ENCODE measurements around the gene CACYBP. TPM values are rescaled to one million over a fixed set of nuclear protein-coding genes. Genes with fewer than 3 reads are reported as not detected.

Gene CACYBP
- total RNA-seq, 1 donor: 71.7 TPM

DNA sequence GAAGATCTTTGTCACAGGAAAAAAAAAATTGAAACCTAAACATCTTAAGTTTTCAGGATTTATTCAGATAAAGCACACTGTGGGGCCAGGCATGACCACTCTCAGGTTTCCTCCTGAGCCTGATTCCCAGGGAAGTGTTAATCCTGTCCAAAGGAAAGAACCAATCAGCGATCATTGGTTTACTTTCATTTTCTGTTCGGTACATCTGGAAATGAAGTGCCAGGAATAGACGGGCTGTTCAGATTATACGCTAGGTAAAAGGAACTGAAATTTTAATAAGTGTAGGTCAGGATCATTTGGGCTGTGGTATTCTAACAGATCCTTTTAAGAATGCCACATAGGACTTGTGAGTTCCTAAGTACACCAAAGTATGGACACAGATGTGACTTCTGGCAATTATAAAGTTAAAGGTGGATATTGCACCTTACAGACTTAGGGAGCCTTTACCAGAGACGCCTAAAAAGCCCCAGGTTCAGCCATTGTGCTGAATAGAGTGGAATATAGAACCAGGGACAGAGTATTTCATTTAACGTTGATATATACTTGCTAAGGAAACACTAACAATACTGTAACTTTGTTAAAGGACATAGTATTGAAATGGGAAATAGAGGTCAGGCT lies 9.3 kb upstream of the CACYBP start:
- Histone ChIP-seq H3K27me3 (ENCODE audit: insufficient read depth, low read length) (no peaks in the 10 kb centered on the region), H3K36me3 (ENCODE audit: insufficient read depth, low read length) (no peaks in the 10 kb centered on the region), H3K27ac (ENCODE audit: low read depth, low read length) (peak overlapping the region; percentile 82), H3K4me1 (ENCODE audit: insufficient read depth, low read length) (peaks cover 12% of the 10 kb centered on the region), H2AFZ (ENCODE audit: low read length) (peak overlapping the region; percentile 97), H4K20me1 (ENCODE audit: insufficient read depth, low read length) (no peaks in the 10 kb centered on the region), H3K79me2 (ENCODE audit: insufficient read depth, low read length) (no peaks in the 10 kb centered on the region), H3K4me3 (ENCODE audit: insufficient read depth, low read length) (peak overlapping the region; percentile 86), H3K4me2 (ENCODE audit: insufficient read depth, low read length) (peak overlapping the region; percentile 93), H3K9me3 (ENCODE audit: low read depth, low read length) (no peaks in the 10 kb centered on the region)
- TF ChIP-seq, protein P1, sequence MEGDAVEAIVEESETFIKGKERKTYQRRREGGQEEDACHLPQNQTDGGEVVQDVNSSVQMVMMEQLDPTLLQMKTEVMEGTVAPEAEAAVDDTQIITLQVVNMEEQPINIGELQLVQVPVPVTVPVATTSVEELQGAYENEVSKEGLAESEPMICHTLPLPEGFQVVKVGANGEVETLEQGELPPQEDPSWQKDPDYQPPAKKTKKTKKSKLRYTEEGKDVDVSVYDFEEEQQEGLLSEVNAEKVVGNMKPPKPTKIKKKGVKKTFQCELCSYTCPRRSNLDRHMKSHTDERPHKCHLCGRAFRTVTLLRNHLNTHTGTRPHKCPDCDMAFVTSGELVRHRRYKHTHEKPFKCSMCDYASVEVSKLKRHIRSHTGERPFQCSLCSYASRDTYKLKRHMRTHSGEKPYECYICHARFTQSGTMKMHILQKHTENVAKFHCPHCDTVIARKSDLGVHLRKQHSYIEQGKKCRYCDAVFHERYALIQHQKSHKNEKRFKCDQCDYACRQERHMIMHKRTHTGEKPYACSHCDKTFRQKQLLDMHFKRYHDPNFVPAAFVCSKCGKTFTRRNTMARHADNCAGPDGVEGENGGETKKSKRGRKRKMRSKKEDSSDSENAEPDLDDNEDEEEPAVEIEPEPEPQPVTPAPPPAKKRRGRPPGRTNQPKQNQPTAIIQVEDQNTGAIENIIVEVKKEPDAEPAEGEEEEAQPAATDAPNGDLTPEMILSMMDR (IDR thresholded peaks at IDR 0.05; ENCODE audit: extremely low read depth, low read depth, low read length): no peak
- DNase-seq (ENCODE audit: insufficient read length, low spot score, missing footprints): peak; percentile 77

DNA sequence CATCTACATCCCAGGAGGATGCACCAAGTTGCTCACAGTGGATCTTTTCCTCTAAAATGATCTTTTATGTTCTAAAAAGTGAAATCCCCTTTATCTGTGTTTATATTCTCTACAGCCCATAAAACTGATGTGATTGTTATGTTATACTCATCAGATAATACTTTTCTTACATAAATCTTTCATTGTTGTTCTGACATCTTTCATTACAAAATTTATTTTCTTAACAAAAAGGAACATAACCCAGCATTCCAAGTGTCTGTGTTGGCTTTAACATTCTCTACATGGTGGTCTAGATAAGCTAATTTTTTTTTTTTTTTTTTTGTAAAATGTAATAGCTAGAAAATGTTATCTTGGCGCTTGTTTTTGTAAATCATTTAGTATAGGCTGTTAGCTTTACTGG lies 8.3 kb upstream of the CACYBP start:
- Histone ChIP-seq H3K27ac (ENCODE audit: low read depth, low read length) (no peak overlapping the region), H3K4me1 (ENCODE audit: insufficient read depth, low read length) (peaks cover 21% of the 10 kb centered on the region), H3K27me3 (ENCODE audit: insufficient read depth, low read length) (no peaks in the 10 kb centered on the region), H3K4me3 (ENCODE audit: insufficient read depth, low read length) (no peak overlapping the region), H3K79me2 (ENCODE audit: insufficient read depth, low read length) (no peaks in the 10 kb centered on the region), H4K20me1 (ENCODE audit: insufficient read depth, low read length) (no peaks in the 10 kb centered on the region), H3K9me3 (ENCODE audit: low read depth, low read length) (no peaks in the 10 kb centered on the region), H3K36me3 (ENCODE audit: insufficient read depth, low read length) (no peaks in the 10 kb centered on the region), H2AFZ (ENCODE audit: low read length) (no peak overlapping the region), H3K4me2 (ENCODE audit: insufficient read depth, low read length) (no peak overlapping the region)
- TF ChIP-seq, protein P1 (IDR thresholded peaks at IDR 0.05; ENCODE audit: extremely low read depth, low read depth, low read length): no peak
- DNase-seq (ENCODE audit: insufficient read length, low spot score, missing footprints): no peak

DNA sequence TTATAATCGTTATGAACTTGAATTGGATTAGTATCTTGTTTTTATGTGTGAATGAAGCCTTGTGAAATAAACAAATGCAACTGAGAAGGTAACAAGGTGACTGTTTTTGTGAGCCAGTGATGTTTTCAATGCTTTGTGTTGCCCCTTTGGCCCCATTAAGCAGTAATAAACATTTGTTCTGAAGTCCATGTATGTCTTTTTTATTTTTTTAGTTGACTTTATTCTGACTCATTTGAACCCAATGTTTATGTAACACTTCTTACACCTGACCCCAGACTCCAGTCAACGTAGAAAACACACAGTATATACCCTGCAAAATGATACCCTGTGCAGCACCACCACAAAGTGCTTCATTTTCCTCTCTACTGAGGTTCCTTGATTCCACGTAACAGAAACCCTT lies 4.6 kb upstream of the CACYBP start:
- H3K27me3 ChIP-seq (ENCODE audit: insufficient read depth, low read length): no peaks in the 10 kb centered on the region
- peaks cover 23% of the 10 kb centered on the region for H3K4me1 ChIP-seq (ENCODE audit: insufficient read depth, low read length)
- no peaks in the 10 kb centered on the region for H4K20me1 ChIP-seq (ENCODE audit: insufficient read depth, low read length)
- H3K36me3 ChIP-seq (ENCODE audit: insufficient read depth, low read length): no peaks in the 10 kb centered on the region
- H3K4me2 ChIP-seq (ENCODE audit: insufficient read depth, low read length): no peak overlapping the region
- no peak overlapping the region for H3K27ac ChIP-seq (ENCODE audit: low read depth, low read length)
- no peaks in the 10 kb centered on the region for H3K9me3 ChIP-seq (ENCODE audit: low read depth, low read length)
- no peak overlapping the region for H2AFZ ChIP-seq (ENCODE audit: low read length)
- H3K4me3 ChIP-seq (ENCODE audit: insufficient read depth, low read length): no peak overlapping the region
- TF ChIP-seq, protein P1 (IDR thresholded peaks at IDR 0.05; ENCODE audit: extremely low read depth, low read depth, low read length): no peak
- peaks cover 3% of the 10 kb centered on the region for H3K79me2 ChIP-seq (ENCODE audit: insufficient read depth, low read length)
- DNase-seq (ENCODE audit: insufficient read length, low spot score, missing footprints): no peak

DNA sequence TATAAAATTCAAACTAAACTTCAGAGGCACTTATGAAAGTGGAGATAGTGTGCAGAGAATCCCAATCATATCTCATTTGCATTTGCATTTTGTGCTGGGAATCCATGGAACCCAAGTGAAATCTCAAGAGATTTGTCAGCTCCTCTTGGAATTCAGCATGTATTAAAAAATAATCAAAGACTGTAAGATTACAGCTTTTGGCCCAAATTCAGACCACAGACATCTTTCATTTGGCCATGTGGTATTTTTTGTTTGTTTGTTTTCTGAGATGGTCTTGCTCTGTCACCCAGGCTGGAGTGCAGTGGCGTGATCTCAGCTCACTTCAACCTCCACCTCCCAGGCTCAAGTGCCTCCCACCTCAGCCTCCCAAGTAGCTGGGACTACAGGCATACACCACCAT lies 3.8 kb upstream of the CACYBP start:
- H3K79me2 ChIP-seq (ENCODE audit: insufficient read depth, low read length): peaks cover 11% of the 10 kb centered on the region
- TF ChIP-seq, protein P1 (IDR thresholded peaks at IDR 0.05; ENCODE audit: extremely low read depth, low read depth, low read length): no peak
- no peaks in the 10 kb centered on the region for H4K20me1 ChIP-seq (ENCODE audit: insufficient read depth, low read length)
- H3K36me3 ChIP-seq (ENCODE audit: insufficient read depth, low read length): no peaks in the 10 kb centered on the region
- H3K9me3 ChIP-seq (ENCODE audit: low read depth, low read length): no peaks in the 10 kb centered on the region
- no peak overlapping the region for H3K4me3 ChIP-seq (ENCODE audit: insufficient read depth, low read length)
- H3K27me3 ChIP-seq (ENCODE audit: insufficient read depth, low read length): no peaks in the 10 kb centered on the region
- H3K27ac ChIP-seq (ENCODE audit: low read depth, low read length): no peak overlapping the region
- peaks cover 26% of the 10 kb centered on the region for H3K4me1 ChIP-seq (ENCODE audit: insufficient read depth, low read length)
- no peak overlapping the region for H3K4me2 ChIP-seq (ENCODE audit: insufficient read depth, low read length)
- no peak for DNase-seq (ENCODE audit: insufficient read length, low spot score, missing footprints)
- H2AFZ ChIP-seq (ENCODE audit: low read length): no peak overlapping the region

Data from osteoblast (primary cell).